Inferior parietal cortex (tissue), 1 donor: Measurements from ENCODE around the gene CDCP2.
"Not testable (repeated sequence)": the region's sequence is repeated elsewhere in the genome, so short reads cannot be mapped to it uniquely, and the experiment has no call there.

Source experiments
- DNase-seq: peaks from one replicate; pipeline ENCODE4 v3.0.0-alpha.2; 2016; ENCODE audit errors: extremely low spot score

CDCP2 gene

GRCh38 chr1:54168206-54168965 lies 15.6 kb upstream of the CDCP2 start:
- no peak for DNase-seq

- DNase-seq = no peak
Measured at GRCh38 chr1:54167422-54168139, 14.8 kb upstream of the CDCP2 start.

- DNase-seq = not testable (repeated sequence)
Measured at GRCh38 chr1:54166357-54166756, 13.6 kb upstream of the CDCP2 start.

GRCh38 chr1:54165146-54165545 lies 12.3 kb upstream of the CDCP2 start:
- no peak for DNase-seq

GRCh38 chr1:54163573-54163972 lies 10.8 kb upstream of the CDCP2 start:
- DNase-seq = no peak

GRCh38 chr1:54163051-54163450 lies 10.3 kb upstream of the CDCP2 start:
- no peak for DNase-seq

- no peak for DNase-seq
Measured at GRCh38 chr1:54161495-54162168, 8.8 kb upstream of the CDCP2 start.

GRCh38 chr1:54160351-54160750 lies 7.6 kb upstream of the CDCP2 start:
- DNase-seq = no peak

- DNase-seq = no peak
Measured at GRCh38 chr1:54159733-54160316, 7.0 kb upstream of the CDCP2 start.

GRCh38 chr1:54158071-54158470 lies 5.3 kb upstream of the CDCP2 start:
- no peak for DNase-seq

- DNase-seq = no peak
Measured at GRCh38 chr1:54157401-54157800, 4.6 kb upstream of the CDCP2 start.

GRCh38 chr1:54156986-54157385 lies 4.2 kb upstream of the CDCP2 start:
- DNase-seq = no peak

GRCh38 chr1:54156201-54156600 lies 3.4 kb upstream of the CDCP2 start:
- no peak for DNase-seq

- DNase-seq = no peak
Measured at GRCh38 chr1:54153535-54154439, 987 bp upstream of the CDCP2 start.

- DNase-seq = no peak
Measured at GRCh38 chr1:54151013-54151412, 1.8 kb downstream of the CDCP2 start.

GRCh38 chr1:54149734-54150133 lies 3.1 kb downstream of the CDCP2 start:
- no peak for DNase-seq

GRCh38 chr1:54144366-54144765 lies 8.4 kb downstream of the CDCP2 start:
- no peak for DNase-seq

GRCh38 chr1:54142146-54142900 lies 10.5 kb downstream of the CDCP2 start:
- no peak for DNase-seq

GRCh38 chr1:54139711-54140110 lies 13.1 kb downstream of the CDCP2 start:
- no peak for DNase-seq

GRCh38 chr1:54138994-54139393 lies 13.8 kb downstream of the CDCP2 start:
- DNase-seq = no peak
